ENCODE results near the gene SAPCD1. TPM values are rescaled to one million over a fixed set of nuclear protein-coding genes. Genes with fewer than 3 reads are reported as not detected.

Gene SAPCD1
- total and polyA plus RNA-seq, 5 donors from 2014 or later = 2.3 TPM; not detected in 4

GRCh38 chr6:31720196-31720770, 42.2 kb upstream of the SAPCD1 start:
- Histone ChIP-seq H3K27me3 (ENCODE audit: control insufficient read depth, insufficient read depth, low read length) (no peaks in the 10 kb centered on the region), H3K4me1 (ENCODE audit: control insufficient read depth, insufficient read depth, low read length, poor library complexity, severe bottlenecking) (no peaks in the 10 kb centered on the region), H3K36me3 (ENCODE audit: control insufficient read depth, insufficient read depth, low read length) (no peaks in the 10 kb centered on the region), H3K4me3 (ENCODE audit: low read depth, low read length) (no peak overlapping the region), H3K27ac (ENCODE audit: insufficient read depth, low read length, poor library complexity, severe bottlenecking) (no peak overlapping the region), H3K9me3 (ENCODE audit: control insufficient read depth in 2 of 2, low read length in 2 of 2) (no peaks in the 10 kb centered on the region)
- no peaks in the 10 kb centered on the region for H3K27me3 Mint-ChIP-seq
- H3K9me3 Mint-ChIP-seq = no peaks in the 10 kb centered on the region
- DNase-seq (no peak), ATAC-seq (ENCODE audit: low read depth in 2 of 2) (no peak)
- no peak overlapping the region for H3K4me3 Mint-ChIP-seq
- H3K36me3 Mint-ChIP-seq = no peaks in the 10 kb centered on the region
- H3K4me1 Mint-ChIP-seq = no peaks in the 10 kb centered on the region
- H3K27ac Mint-ChIP-seq = no peak overlapping the region

GRCh38 chr6:31721351-31722020, 41.0 kb upstream of the SAPCD1 start, which contains the start of gene LY6G6C:
Gene LY6G6C (minus strand): TSS chr6:31721746. CDS start chr6:31721679, 67 bp downstream.
- no peak for DNase-seq
- Mint-ChIP-seq H3K27ac (peak within 1 kb of the TSS in 1 of 3 donors; percentile 84), H3K9me3 (peaks cover 0 to 1% (median 0%) of the 10 kb centered on the region in 7 donors), H3K27me3 (no peaks in the 10 kb centered on the region), H3K36me3 (peaks cover 4% of the 10 kb centered on the region), H3K4me1 (peaks cover 0 to 4% (median 2%) of the 10 kb centered on the region in 4 donors), H3K4me3 (no peak within 1 kb of the TSS)
- Histone ChIP-seq H3K27ac (ENCODE audit: insufficient read depth, low read length, poor library complexity, severe bottlenecking) (no peak within 1 kb of the TSS), H3K9me3 (ENCODE audit: control insufficient read depth in 2 of 2, low read length in 2 of 2) (no peaks in the 10 kb centered on the region), H3K4me1 (ENCODE audit: control insufficient read depth, insufficient read depth, low read length, poor library complexity, severe bottlenecking) (no peaks in the 10 kb centered on the region), H3K36me3 (ENCODE audit: control insufficient read depth, insufficient read depth, low read length) (no peaks in the 10 kb centered on the region), H3K4me3 (ENCODE audit: low read depth, low read length) (no peak within 1 kb of the TSS), H3K27me3 (ENCODE audit: control insufficient read depth, insufficient read depth, low read length) (no peaks in the 10 kb centered on the region)
- no peak for ATAC-seq (ENCODE audit: low read depth in 2 of 2)

GRCh38 chr6:31722173-31722572, 40.3 kb upstream of the SAPCD1 start:
- DNase-seq = no peak
- Histone ChIP-seq H3K27me3 (ENCODE audit: control insufficient read depth, insufficient read depth, low read length) (no peaks in the 10 kb centered on the region), H3K36me3 (ENCODE audit: control insufficient read depth, insufficient read depth, low read length) (no peaks in the 10 kb centered on the region), H3K27ac (ENCODE audit: insufficient read depth, low read length, poor library complexity, severe bottlenecking) (no peak overlapping the region), H3K4me3 (ENCODE audit: low read depth, low read length) (no peak overlapping the region), H3K4me1 (ENCODE audit: control insufficient read depth, insufficient read depth, low read length, poor library complexity, severe bottlenecking) (no peaks in the 10 kb centered on the region), H3K9me3 (ENCODE audit: control insufficient read depth in 2 of 2, low read length in 2 of 2) (no peaks in the 10 kb centered on the region)
- peaks cover 0 to 6% (median 2%) of the 10 kb centered on the region in 4 donors for H3K4me1 Mint-ChIP-seq
- H3K27me3 Mint-ChIP-seq = no peaks in the 10 kb centered on the region
- ATAC-seq (ENCODE audit: low read depth in 2 of 2) = no peak
- H3K27ac Mint-ChIP-seq = no peak overlapping the region
- peaks cover 4% of the 10 kb centered on the region for H3K36me3 Mint-ChIP-seq
- peaks cover 0 to 1% (median 0%) of the 10 kb centered on the region in 7 donors for H3K9me3 Mint-ChIP-seq
- no peak overlapping the region for H3K4me3 Mint-ChIP-seq

- Mint-ChIP-seq H3K27ac (peak within 1 kb of the TSS in 1 of 3 donors; percentile 36), H3K36me3 (peaks cover 4% of the 10 kb centered on the region), H3K4me1 (peaks cover 0 to 15% (median 3%) of the 10 kb centered on the region in 4 donors), H3K4me3 (no peak within 1 kb of the TSS), H3K9me3 (peaks cover 0 to 1% (median 0%) of the 10 kb centered on the region in 7 donors), H3K27me3 (no peaks in the 10 kb centered on the region)
- H3K9me3 ChIP-seq (ENCODE audit: control insufficient read depth in 2 of 2, low read length in 2 of 2) = no peaks in the 10 kb centered on the region
- DNase-seq (no peak), ATAC-seq (ENCODE audit: low read depth in 2 of 2) (no peak)
- no peaks in the 10 kb centered on the region for H3K36me3 ChIP-seq (ENCODE audit: control insufficient read depth, insufficient read depth, low read length)
- H3K27ac ChIP-seq (ENCODE audit: insufficient read depth, low read length, poor library complexity, severe bottlenecking) = no peak within 1 kb of the TSS
- peaks cover 4% of the 10 kb centered on the region for H3K4me1 ChIP-seq (ENCODE audit: control insufficient read depth, insufficient read depth, low read length, poor library complexity, severe bottlenecking)
- H3K27me3 ChIP-seq (ENCODE audit: control insufficient read depth, insufficient read depth, low read length) = no peaks in the 10 kb centered on the region
- no peak within 1 kb of the TSS for H3K4me3 ChIP-seq (ENCODE audit: low read depth, low read length)
Measured at GRCh38 chr6:31723245-31723979, 39.0 kb upstream of the SAPCD1 start, which contains the start of gene MPIG6B. Gene MPIG6B (plus strand): TSS chr6:31723373. CDS start chr6:31723384, 11 bp downstream.

GRCh38 chr6:31723980-31724691, 38.3 kb upstream of the SAPCD1 start:
- no peaks in the 10 kb centered on the region for H3K9me3 ChIP-seq (ENCODE audit: control insufficient read depth in 2 of 2, low read length in 2 of 2)
- peaks cover 10% of the 10 kb centered on the region for H3K4me1 ChIP-seq (ENCODE audit: control insufficient read depth, insufficient read depth, low read length, poor library complexity, severe bottlenecking)
- peaks cover 0 to 1% (median 0%) of the 10 kb centered on the region in 7 donors for H3K9me3 Mint-ChIP-seq
- no peak overlapping the region for H3K27ac ChIP-seq (ENCODE audit: insufficient read depth, low read length, poor library complexity, severe bottlenecking)
- no peaks in the 10 kb centered on the region for H3K27me3 ChIP-seq (ENCODE audit: control insufficient read depth, insufficient read depth, low read length)
- peak overlapping the region in 1 of 3 donors; percentile 36 for H3K27ac Mint-ChIP-seq
- peaks cover 0 to 20% (median 4%) of the 10 kb centered on the region in 4 donors for H3K4me1 Mint-ChIP-seq
- H3K27me3 Mint-ChIP-seq = no peaks in the 10 kb centered on the region
- no peak overlapping the region for H3K4me3 Mint-ChIP-seq
- no peak for DNase-seq
- H3K36me3 ChIP-seq (ENCODE audit: control insufficient read depth, insufficient read depth, low read length) = no peaks in the 10 kb centered on the region
- ATAC-seq (ENCODE audit: low read depth in 2 of 2) = no peak
- peaks cover 4% of the 10 kb centered on the region for H3K36me3 Mint-ChIP-seq
- H3K4me3 ChIP-seq (ENCODE audit: low read depth, low read length) = no peak overlapping the region

GRCh38 chr6:31725502-31726350, 36.7 kb upstream of the SAPCD1 start:
- no peak overlapping the region for H3K27ac ChIP-seq (ENCODE audit: insufficient read depth, low read length, poor library complexity, severe bottlenecking)
- peaks cover 0 to 32% (median 13%) of the 10 kb centered on the region in 4 donors for H3K4me1 Mint-ChIP-seq
- H3K9me3 Mint-ChIP-seq = peaks cover 0 to 1% (median 0%) of the 10 kb centered on the region in 7 donors
- peaks cover 4% of the 10 kb centered on the region for H3K36me3 Mint-ChIP-seq
- DNase-seq = no peak
- H3K27me3 Mint-ChIP-seq = no peaks in the 10 kb centered on the region
- H3K9me3 ChIP-seq (ENCODE audit: control insufficient read depth in 2 of 2, low read length in 2 of 2) = no peaks in the 10 kb centered on the region
- H3K4me3 ChIP-seq (ENCODE audit: low read depth, low read length) = no peak overlapping the region
- peaks cover 19% of the 10 kb centered on the region for H3K4me1 ChIP-seq (ENCODE audit: control insufficient read depth, insufficient read depth, low read length, poor library complexity, severe bottlenecking)
- H3K27me3 ChIP-seq (ENCODE audit: control insufficient read depth, insufficient read depth, low read length) = no peaks in the 10 kb centered on the region
- no peak for ATAC-seq (ENCODE audit: low read depth in 2 of 2)
- H3K27ac Mint-ChIP-seq = peak overlapping the region; percentile 2 to 77 (median 49)
- peak overlapping the region in 1 of 4 donors; percentile 69 for H3K4me3 Mint-ChIP-seq
- H3K36me3 ChIP-seq (ENCODE audit: control insufficient read depth, insufficient read depth, low read length) = peaks cover 2% of the 10 kb centered on the region
